HG03565 (cell line): ENCODE results near the gene PLA2R1.

Source experiments
- ATAC-seq: cut with Tn5 transposase; IDR thresholded peaks from one replicate; pipeline ENCODE4 v1.9.1; 2021; ENCODE audit warnings: mild to moderate bottlenecking, moderate library complexity; ENCODE audit not compliant: unreplicated experiment

PLA2R1 gene

GRCh38 chr2:159938395-159938794 lies 124.0 kb downstream of the PLA2R1 start:
- ATAC-seq, result no peak

- ATAC-seq, result no peak
These were observed 125.9 kb downstream of the PLA2R1 start for GRCh38 chr2:159936471-159936870.

- ATAC-seq, result peak; percentile 91
These were observed 128.7 kb downstream of the PLA2R1 start for GRCh38 chr2:159933727-159934049.

- no peak for ATAC-seq
These were observed 129.2 kb downstream of the PLA2R1 start for GRCh38 chr2:159933040-159933726.

DNA sequence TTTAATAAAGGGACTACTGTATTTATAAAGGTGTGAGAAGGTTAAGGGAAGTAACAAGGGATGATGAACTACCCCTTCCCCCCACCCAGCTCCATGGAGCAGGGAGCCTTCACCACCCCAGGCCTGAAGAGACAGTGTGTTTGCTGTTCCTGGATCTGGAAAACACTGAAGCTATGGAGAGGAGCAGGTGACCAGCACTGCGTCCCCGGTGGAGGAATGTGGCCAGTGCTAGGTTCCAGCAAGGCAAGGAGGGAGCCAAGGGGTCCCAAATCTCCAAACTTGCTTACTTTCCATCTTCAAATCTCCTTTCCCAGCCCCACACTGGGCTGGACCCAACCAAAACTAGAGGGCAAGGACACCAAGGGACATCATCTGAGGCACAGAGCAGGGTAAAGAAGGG lies 135.7 kb downstream of the PLA2R1 start:
- ATAC-seq, result no peak

DNA sequence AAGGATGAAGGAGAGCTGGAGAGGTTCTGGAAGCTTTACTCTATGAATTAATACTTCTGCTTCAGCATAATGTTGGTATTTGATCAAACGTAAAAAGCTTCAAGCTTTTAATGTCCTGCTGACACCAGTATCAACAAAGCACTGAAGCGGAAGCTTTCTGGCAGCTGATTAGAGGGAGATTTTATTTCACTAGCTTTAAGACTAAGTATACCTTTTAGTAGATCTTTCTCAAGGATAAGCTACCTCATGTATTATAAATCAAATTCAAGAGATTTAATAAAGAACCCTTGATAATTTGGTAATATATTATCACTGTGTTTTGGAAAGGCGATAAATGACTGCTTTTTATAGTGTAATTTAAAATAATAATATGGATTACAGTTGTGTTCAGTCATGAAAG lies 136.4 kb downstream of the PLA2R1 start:
- ATAC-seq, result no peak

- ATAC-seq, result peak; percentile 78
These were observed 139.9 kb downstream of the PLA2R1 start for GRCh38 chr2:159922563-159922962.

DNA sequence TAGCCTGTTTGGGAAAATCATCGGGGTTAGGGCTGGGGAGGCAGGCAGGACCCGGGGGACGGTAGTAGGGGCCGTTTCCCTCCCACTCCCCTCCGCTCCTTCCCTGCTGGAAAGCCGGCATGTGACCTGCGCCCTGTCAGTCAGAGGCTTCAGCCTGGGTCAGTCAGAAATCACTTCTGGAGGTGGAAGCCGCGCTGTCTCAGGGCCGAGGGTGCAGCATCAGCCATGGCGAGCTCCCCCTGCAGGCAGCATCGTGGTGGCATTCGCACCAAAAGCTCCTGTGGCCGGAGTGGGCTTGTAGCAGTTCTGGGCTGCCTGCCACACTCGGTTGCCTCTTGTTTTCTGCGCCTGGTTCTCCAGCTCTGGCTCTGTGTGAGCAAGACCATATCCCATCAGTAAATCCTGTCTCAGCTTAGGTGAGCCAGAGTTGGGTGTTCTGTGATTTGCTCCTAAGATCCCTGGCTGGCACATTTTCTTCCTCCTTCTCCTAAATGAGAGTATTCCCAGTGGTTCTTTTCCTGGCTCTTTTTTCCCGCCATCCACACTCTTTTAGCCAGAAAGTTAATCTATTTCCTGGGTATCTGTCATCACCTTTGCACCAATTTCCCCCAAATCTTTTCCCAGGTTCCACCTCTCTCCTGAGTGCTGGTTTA lies 140.5 kb downstream of the PLA2R1 start:
- peak; percentile 87 for ATAC-seq

- no peak for ATAC-seq
These were observed 145.9 kb downstream of the PLA2R1 start for GRCh38 chr2:159916511-159916910.

DNA sequence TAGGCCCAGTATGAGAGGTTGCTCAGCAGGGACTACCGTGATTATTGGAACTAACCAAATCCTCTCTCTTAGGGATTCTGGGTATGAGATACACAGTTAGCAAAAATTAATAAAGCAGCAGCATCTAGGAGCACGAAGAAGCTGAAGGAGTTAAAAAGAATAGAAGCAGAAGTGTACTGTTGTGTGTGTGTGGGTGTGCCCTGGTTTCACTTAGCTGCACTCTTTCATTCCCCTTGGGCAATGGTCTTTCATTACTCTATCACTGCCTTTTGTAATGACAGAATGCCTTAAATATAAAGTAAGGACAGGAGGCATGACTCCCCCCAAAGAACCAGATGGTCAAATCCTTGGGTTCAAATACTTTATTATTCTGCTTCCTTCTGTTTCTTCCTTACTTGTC lies 148.5 kb downstream of the PLA2R1 start:
- no peak for ATAC-seq

GRCh38 chr2:159912580-159912979 lies 149.8 kb downstream of the PLA2R1 start:
- no peak for ATAC-seq

- ATAC-seq, result no peak
These were observed 151.5 kb downstream of the PLA2R1 start for GRCh38 chr2:159910951-159911350.

GRCh38 chr2:159908623-159909022 lies 153.8 kb downstream of the PLA2R1 start:
- ATAC-seq, result no peak

DNA sequence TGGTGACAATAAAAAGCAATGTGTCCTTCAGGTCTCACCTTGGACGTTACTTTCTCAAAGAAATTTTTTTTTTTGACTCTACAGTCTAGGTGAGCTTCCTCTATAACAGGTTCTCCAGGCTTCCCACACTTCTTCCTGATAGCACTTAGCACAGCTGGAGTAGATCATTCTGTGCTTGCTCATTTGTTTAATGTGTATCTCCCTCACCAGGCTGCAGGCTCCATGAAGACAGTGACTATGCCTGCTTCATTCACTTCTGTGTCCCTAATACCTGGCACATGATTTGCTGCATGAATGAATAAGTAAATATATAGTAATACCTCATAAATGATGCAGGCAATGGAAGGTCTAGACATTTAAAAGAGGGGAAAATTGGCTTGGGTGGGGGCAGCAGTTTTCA lies 154.5 kb downstream of the PLA2R1 start:
- ATAC-seq, result no peak

DNA sequence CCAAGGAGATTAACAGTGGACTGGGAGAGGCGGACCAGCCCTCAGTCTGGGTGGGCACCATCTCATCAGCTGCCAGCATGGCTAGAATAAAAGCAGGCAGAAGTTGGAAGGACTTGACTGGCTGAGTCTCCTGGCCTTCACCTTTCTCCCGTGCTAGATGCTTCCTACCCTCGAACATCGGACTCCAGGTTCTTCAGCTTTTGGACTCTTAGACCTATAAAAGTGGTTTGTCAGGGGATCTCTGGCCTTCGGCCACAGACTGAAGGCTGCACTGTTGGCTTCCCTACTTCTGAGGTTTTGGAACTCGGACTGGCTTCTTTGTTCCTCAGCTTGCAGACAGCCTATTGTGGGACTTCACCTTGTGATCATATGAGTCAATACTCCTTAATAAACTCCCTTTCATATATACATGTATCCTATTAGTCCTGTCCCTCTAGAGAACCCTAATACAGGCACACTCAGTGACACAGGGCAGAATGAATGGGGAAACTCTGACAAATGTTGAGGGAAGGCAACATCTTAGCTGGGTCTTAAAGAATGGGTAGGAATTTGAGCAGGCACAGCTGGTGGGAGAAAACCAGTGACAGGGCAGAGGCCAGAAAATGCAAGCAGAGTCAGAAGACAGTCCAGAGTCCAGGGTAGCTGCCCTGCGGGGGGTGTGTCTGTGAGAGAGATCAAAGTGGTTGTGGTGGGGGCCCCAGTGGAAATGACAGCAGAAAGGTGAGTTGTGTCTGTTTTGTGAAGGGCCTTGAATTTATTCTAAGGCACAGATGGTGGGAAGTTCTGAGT lies 156.3 kb downstream of the PLA2R1 start:
- ATAC-seq, result no peak

- peak; percentile 36 for ATAC-seq
These were observed 157.5 kb downstream of the PLA2R1 start for GRCh38 chr2:159904959-159905305.

DNA sequence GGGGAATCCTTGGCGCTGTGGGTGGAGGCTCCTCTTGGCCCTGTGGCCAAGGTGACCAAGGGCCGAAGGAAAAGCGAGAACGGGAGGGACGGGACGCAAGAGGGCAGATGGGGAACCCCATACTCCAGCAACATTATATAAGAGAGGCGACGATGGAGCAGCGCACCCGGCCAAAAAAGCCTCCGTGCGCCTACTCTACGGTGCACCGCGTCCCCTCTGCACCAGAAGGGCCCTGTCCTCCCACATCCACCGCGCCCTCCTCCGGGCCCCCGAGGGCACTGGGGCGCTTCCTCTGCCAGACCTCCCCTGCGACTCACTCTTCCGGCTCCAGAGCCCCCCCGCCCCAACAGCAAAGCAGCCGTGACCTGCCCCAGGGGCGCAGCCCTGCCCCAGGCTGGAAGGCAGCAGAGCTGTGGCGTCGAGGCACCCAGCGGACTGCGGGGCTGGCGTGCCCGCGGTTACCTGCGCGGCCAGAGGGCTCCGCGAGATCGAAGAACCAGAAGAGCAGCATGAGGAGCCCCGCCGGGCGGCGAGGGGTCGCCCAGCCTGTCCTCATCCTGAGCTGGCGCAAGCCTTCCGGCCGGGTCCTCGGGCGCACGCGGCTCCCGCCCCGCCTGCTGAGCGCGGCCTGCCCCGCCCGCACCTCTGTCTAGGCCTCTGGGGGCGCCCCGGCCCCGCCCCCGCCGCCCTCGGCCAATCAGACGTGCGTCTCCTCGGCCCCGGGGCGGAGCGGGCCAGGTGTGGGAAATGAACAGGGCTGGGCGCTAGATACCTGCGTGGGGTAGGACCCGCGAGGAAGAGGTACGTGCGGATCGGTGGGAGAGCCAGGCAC lies 158.1 kb downstream of the PLA2R1 start, which contains the start of gene LY75:
Gene LY75 (minus strand): TSS at position 630 of the 832 bp plus-strand sequence.
- ATAC-seq, result peak; percentile 74

- no peak for ATAC-seq
These were observed 158.8 kb downstream of the PLA2R1 start for GRCh38 chr2:159903443-159904126.

- ATAC-seq, result no peak
These were observed 159.7 kb downstream of the PLA2R1 start for GRCh38 chr2:159902722-159903121.

DNA sequence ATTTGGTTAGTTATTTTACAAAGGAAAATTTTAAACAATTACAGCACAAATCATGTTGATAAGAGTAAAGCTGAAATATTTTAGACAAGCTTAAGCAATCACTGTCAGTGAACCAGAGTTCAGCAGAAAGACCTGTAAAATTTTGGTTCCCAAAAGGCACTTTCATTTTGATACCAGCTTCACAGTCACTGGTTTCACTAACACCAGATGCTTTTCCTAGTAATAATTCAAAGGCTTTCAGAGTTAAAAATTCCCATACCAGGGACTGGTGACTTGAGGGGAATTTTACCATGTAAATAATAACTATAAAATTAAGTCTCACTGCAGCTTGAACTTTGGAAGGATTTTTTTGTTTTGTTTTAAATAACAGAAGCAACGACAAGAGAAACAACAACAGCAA lies 162.1 kb downstream of the PLA2R1 start:
- no peak for ATAC-seq

GRCh38 chr2:159898441-159898840 lies 164.0 kb downstream of the PLA2R1 start:
- ATAC-seq, result no peak
